ENCODE data around the gene ULK1. TPM values are rescaled to one million over a fixed set of nuclear protein-coding genes. Genes with fewer than 3 reads are reported as not detected.
A peak's percentile ranks its signal among the peaks of the same experiment; 100 is the strongest.
"Not testable (repeated sequence)": the region's sequence is repeated elsewhere in the genome, so short reads cannot be mapped to it uniquely, and the experiment has no call there.

ULK1 gene
- total RNA-seq, 1 experiment from 2014 or later, result 15.7 TPM

- intact Hi-C loops (cut with micrococcal nuclease), result loop anchor here (1.0 kb wide), 1 partner anchor 9 kb away; the partner anchor contains the start of gene ULK1
- peak overlapping the region; percentile 13; the same call in 1 of the 2 replicates for H3K4me3 ChIP-seq (ENCODE audit: low read length)
- ChIA-PET CTCF (no interaction called here), POLR2A (ENCODE audit: unreplicated experiment) (interaction anchor here (0.6 kb wide), 1 partner anchor 15 kb away, joined by 5 read pairs; no protein-coding TSS in a partner anchor)
- H3K27ac ChIP-seq (ENCODE audit: low read length), result peak overlapping the region; percentile 53
- no peaks in the 10 kb centered on the region for H3K36me3 ChIP-seq (ENCODE audit: low read depth, low read length)
- no peak for TF ChIP-seq EZH2phosphoT487 (IDR thresholded peaks at IDR 0.05; ENCODE audit: borderline replicate concordance, low read length)
- TF ChIP-seq, protein P1, sequence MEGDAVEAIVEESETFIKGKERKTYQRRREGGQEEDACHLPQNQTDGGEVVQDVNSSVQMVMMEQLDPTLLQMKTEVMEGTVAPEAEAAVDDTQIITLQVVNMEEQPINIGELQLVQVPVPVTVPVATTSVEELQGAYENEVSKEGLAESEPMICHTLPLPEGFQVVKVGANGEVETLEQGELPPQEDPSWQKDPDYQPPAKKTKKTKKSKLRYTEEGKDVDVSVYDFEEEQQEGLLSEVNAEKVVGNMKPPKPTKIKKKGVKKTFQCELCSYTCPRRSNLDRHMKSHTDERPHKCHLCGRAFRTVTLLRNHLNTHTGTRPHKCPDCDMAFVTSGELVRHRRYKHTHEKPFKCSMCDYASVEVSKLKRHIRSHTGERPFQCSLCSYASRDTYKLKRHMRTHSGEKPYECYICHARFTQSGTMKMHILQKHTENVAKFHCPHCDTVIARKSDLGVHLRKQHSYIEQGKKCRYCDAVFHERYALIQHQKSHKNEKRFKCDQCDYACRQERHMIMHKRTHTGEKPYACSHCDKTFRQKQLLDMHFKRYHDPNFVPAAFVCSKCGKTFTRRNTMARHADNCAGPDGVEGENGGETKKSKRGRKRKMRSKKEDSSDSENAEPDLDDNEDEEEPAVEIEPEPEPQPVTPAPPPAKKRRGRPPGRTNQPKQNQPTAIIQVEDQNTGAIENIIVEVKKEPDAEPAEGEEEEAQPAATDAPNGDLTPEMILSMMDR (conservative IDR thresholded peaks at IDR 0.05; ENCODE audit: low read depth, low read length), result no peak
- no peak for TF ChIP-seq EZH2 (IDR thresholded peaks at IDR 0.05; ENCODE audit: low read length, unreplicated experiment)
- peaks cover 4% of the 10 kb centered on the region for H3F3A ChIP-seq (ENCODE audit: low read length, unreplicated experiment)
- ATAC-seq (peak; percentile 16), DNase-seq (no peak)
- H4K20me1 ChIP-seq (ENCODE audit: low read length), result no peaks in the 10 kb centered on the region
- H2AFZ ChIP-seq (ENCODE audit: low read length), result peak overlapping the region; percentile 54; the same call in 1 of the 2 replicates
- H3K79me2 ChIP-seq (ENCODE audit: low read length), result no peaks in the 10 kb centered on the region
- H3K27me3 ChIP-seq (ENCODE audit: low read length), result no peaks in the 10 kb centered on the region
- BruUV-seq (replicated peaks), result TSS peak; percentile 97
- H3K4me2 ChIP-seq (ENCODE audit: low read length), result peak overlapping the region; percentile 67
- peaks cover 29% of the 10 kb centered on the region for H3K4me1 ChIP-seq (ENCODE audit: insufficient read depth, low read length)
- H3K9me3 ChIP-seq (ENCODE audit: low read length), result no peaks in the 10 kb centered on the region
- 0 out of 2 replicates have a peak overlapping the region, but pooled peaks have one; percentile 22 for H3K9ac ChIP-seq (ENCODE audit: low read length)
- no peaks in the 10 kb centered on the region for H3K9me2 ChIP-seq (replicated peaks; ENCODE audit: low read length)
Measured at GRCh38 chr12:131885543-131886057, 8.8 kb upstream of the ULK1 start.

GRCh38 chr12:131891722-131892121 is 2.7 kb upstream of the ULK1 start:
- H3K36me3 ChIP-seq (ENCODE audit: low read depth, low read length); H3K4me2 ChIP-seq (ENCODE audit: low read length); H2AFZ ChIP-seq (ENCODE audit: low read length); H3K27ac ChIP-seq (ENCODE audit: low read length); BruUV-seq (replicated peaks); H3K27me3 ChIP-seq (ENCODE audit: low read length); H3K9me3 ChIP-seq (ENCODE audit: low read length); H4K20me1 ChIP-seq (ENCODE audit: low read length); H3K79me2 ChIP-seq (ENCODE audit: low read length); H3K9me2 ChIP-seq (replicated peaks; ENCODE audit: low read length); CTCF ChIA-PET; POLR2A ChIA-PET (ENCODE audit: unreplicated experiment); H3K4me3 ChIP-seq (ENCODE audit: low read length); intact Hi-C loops (cut with micrococcal nuclease); ATAC-seq; DNase-seq; H3F3A ChIP-seq (ENCODE audit: low read length, unreplicated experiment); H3K9ac ChIP-seq (ENCODE audit: low read length): not testable (repeated sequence)
- H3K4me1 ChIP-seq (ENCODE audit: insufficient read depth, low read length), result peaks cover 10% of the 10 kb centered on the region

- Histone ChIP-seq H3K27ac (ENCODE audit: low read length) (no peak overlapping the region), H3K9ac (ENCODE audit: low read length) (no peak overlapping the region), H4K20me1 (ENCODE audit: low read length) (no peaks in the 10 kb centered on the region), H3K36me3 (ENCODE audit: low read depth, low read length) (no peaks in the 10 kb centered on the region), H3K9me3 (ENCODE audit: low read length) (no peaks in the 10 kb centered on the region), H3K4me1 (ENCODE audit: insufficient read depth, low read length) (peaks cover 19% of the 10 kb centered on the region), H2AFZ (ENCODE audit: low read length) (no peak overlapping the region), H3K4me3 (ENCODE audit: low read length) (no peak overlapping the region), H3K9me2 (replicated peaks; ENCODE audit: low read length) (no peaks in the 10 kb centered on the region), H3K79me2 (ENCODE audit: low read length) (peaks cover 22% of the 10 kb centered on the region), H3F3A (ENCODE audit: low read length, unreplicated experiment) (no peaks in the 10 kb centered on the region), H3K4me2 (ENCODE audit: low read length) (no peak overlapping the region), H3K27me3 (ENCODE audit: low read length) (no peaks in the 10 kb centered on the region)
- ATAC-seq (no peak), DNase-seq (no peak)
- intact Hi-C loops (cut with micrococcal nuclease), result no loop called here
- TF ChIP-seq EZH2 (IDR thresholded peaks at IDR 0.05; ENCODE audit: low read length, unreplicated experiment), result no peak
- TF ChIP-seq EZH2phosphoT487 (IDR thresholded peaks at IDR 0.05; ENCODE audit: borderline replicate concordance, low read length), result no peak
- TF ChIP-seq, protein P1 (conservative IDR thresholded peaks at IDR 0.05; ENCODE audit: low read depth, low read length), result no peak
- CTCF ChIA-PET, result interaction anchor here (0.6 kb wide), 1 partner anchor 155 kb away, joined by 3 read pairs; no protein-coding TSS in a partner anchor
- POLR2A ChIA-PET (ENCODE audit: unreplicated experiment), result no interaction called here
- no TSS peak for BruUV-seq (replicated peaks)
Measured at GRCh38 chr12:131892711-131893604, 1.5 kb upstream of the ULK1 start.

Measured in PC-3 (cell line).